HFFc6 (cell line): ENCODE data around the gene SLC22A1. TPM values are rescaled to one million over a fixed set of nuclear protein-coding genes. Genes with fewer than 3 reads are reported as not detected.

ENCODE experiments used
- DNase-seq: peaks from one replicate; pipeline ENCODE4 v3.0.0-alpha.2; 2018
- H3K27ac Mint-ChIP-seq: 2 replicates; pipeline ENCODE4 v1.8.0; 2020; ENCODE audit warnings: mild to moderate bottlenecking, mixed read lengths
- H3K27me3 Mint-ChIP-seq: 2 replicates; pipeline ENCODE4 v1.8.0; 2021; ENCODE audit warnings: mild to moderate bottlenecking, moderate library complexity, mixed read lengths; ENCODE audit not compliant: insufficient read depth
- H3K36me3 Mint-ChIP-seq: 2 replicates; pipeline ENCODE4 v1.8.0; 2021; ENCODE audit warnings: low read depth, mixed read lengths
- H3K4me1 Mint-ChIP-seq: 2 replicates; pipeline ENCODE4 v1.8.0; 2020; ENCODE audit warnings: low read depth, mixed read lengths
- H3K4me3 Mint-ChIP-seq: 2 replicates; pipeline ENCODE4 v1.8.0; 2020; ENCODE audit warnings: mild to moderate bottlenecking, moderate library complexity, mixed read lengths
- H3K9me3 Mint-ChIP-seq: 2 replicates; pipeline ENCODE4 v1.8.0; 2020; ENCODE audit warnings: mild to moderate bottlenecking, mixed read lengths
- CTCF ChIP-seq: fragments of 200-600 bp; sonication (generic); IDR thresholded peaks from 2 replicates; pipeline ENCODE4 v1.5.0; 2021; ENCODE audit warnings: antibody characterized with exemption, mild to moderate bottlenecking
- total RNA-seq, 6 experiments: library from RNA; stranded (reverse); fragmentation: NEBNext Ultra II Directional; extraction: Animal tissue kit (Norgen Biotek cat#: 25700); gene quantifications; 2 replicates in 1 of 6; 3 replicates in 5 of 6; pipeline ENCODE4 v1.2.3, GENCODE V29; 2021

SLC22A1 gene
- total RNA-seq, 6 experiments from 2014 or later = 0.12 to 0.33 (median 0.21) TPM; not detected in 2

DNA sequence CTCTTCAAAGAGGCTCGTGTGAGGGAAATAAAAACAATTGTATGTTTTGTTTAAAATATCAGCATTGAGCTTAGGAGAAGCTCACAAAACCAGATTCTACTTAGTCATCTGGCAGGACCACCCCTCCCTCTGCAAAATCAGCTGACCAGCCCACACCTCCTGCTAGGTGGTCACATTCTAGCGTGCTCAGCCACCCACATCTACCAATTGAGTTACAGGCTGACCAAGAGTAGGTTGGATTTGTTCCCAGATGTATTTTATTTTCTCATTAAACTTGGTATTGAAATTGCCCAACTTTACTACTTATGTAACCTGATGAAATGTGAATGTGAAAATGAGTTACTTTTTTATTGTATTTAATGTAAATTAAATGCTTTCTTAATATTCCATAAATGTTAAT, 80.8 kb downstream of the SLC22A1 start:
- H3K27ac Mint-ChIP-seq = no peak overlapping the region
- H3K36me3 Mint-ChIP-seq = no peaks in the 10 kb centered on the region
- no peak for TF ChIP-seq CTCF
- peaks cover 2% of the 10 kb centered on the region; the same call in 1 of the 2 replicates for H3K27me3 Mint-ChIP-seq
- DNase-seq = no peak
- no peak overlapping the region for H3K4me3 Mint-ChIP-seq
- no peaks in the 10 kb centered on the region for H3K4me1 Mint-ChIP-seq
- peaks cover 25% of the 10 kb centered on the region for H3K9me3 Mint-ChIP-seq

GRCh38 chr6:160203076-160203475, 81.5 kb downstream of the SLC22A1 start:
- Mint-ChIP-seq H3K4me3 (no peak overlapping the region), H3K36me3 (no peaks in the 10 kb centered on the region), H3K27me3 (peaks cover 2% of the 10 kb centered on the region; the same call in 1 of the 2 replicates), H3K9me3 (peaks cover 30% of the 10 kb centered on the region), H3K4me1 (no peaks in the 10 kb centered on the region), H3K27ac (no peak overlapping the region)
- no peak for DNase-seq
- no peak for TF ChIP-seq CTCF

GRCh38 chr6:160203522-160203921, 81.9 kb downstream of the SLC22A1 start:
- Mint-ChIP-seq H3K4me1 (no peaks in the 10 kb centered on the region), H3K4me3 (no peak overlapping the region), H3K27ac (no peak overlapping the region), H3K36me3 (no peaks in the 10 kb centered on the region), H3K27me3 (peaks cover 2% of the 10 kb centered on the region; the same call in 1 of the 2 replicates), H3K9me3 (peaks cover 33% of the 10 kb centered on the region)
- no peak for DNase-seq
- TF ChIP-seq CTCF = no peak

DNA sequence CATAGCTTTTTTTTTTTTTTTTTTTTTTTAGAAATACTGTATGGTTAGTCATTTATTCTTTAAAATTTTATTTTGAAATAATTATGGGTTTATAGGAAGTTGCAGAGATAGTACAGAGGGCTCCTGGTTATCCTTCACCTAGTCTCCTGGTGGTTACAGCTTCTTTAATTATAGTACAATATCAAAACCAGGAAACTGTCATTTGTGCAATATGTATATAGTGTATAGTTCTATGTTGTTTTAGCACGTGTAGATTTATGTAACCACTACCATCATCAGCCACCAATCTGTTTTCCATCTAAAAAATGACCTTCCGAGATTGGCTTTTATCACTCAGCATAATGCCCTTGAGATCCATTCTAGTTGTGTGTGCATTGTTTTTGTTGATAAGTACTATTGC, 82.3 kb downstream of the SLC22A1 start:
- no peak for TF ChIP-seq CTCF
- H3K9me3 Mint-ChIP-seq = peaks cover 38% of the 10 kb centered on the region
- no peaks in the 10 kb centered on the region for H3K36me3 Mint-ChIP-seq
- H3K4me1 Mint-ChIP-seq = no peaks in the 10 kb centered on the region
- no peak overlapping the region for H3K27ac Mint-ChIP-seq
- H3K4me3 Mint-ChIP-seq = no peak overlapping the region
- peaks cover 2% of the 10 kb centered on the region; the same call in 1 of the 2 replicates for H3K27me3 Mint-ChIP-seq
- no peak for DNase-seq

- H3K4me3 Mint-ChIP-seq = no peak overlapping the region
- no peaks in the 10 kb centered on the region for H3K4me1 Mint-ChIP-seq
- no peak for TF ChIP-seq CTCF
- H3K27me3 Mint-ChIP-seq = peaks cover 2% of the 10 kb centered on the region; the same call in 1 of the 2 replicates
- no peak for DNase-seq
- H3K27ac Mint-ChIP-seq = no peak overlapping the region
- no peaks in the 10 kb centered on the region for H3K36me3 Mint-ChIP-seq
- peaks cover 38% of the 10 kb centered on the region for H3K9me3 Mint-ChIP-seq
Observed at GRCh38 chr6:160204710-160205109, 83.1 kb downstream of the SLC22A1 start.

GRCh38 chr6:160207618-160208017, 86.0 kb downstream of the SLC22A1 start:
- no peak for TF ChIP-seq CTCF
- H3K27me3 Mint-ChIP-seq = no peaks in the 10 kb centered on the region
- no peak for DNase-seq
- no peaks in the 10 kb centered on the region for H3K4me1 Mint-ChIP-seq
- peaks cover 52% of the 10 kb centered on the region for H3K9me3 Mint-ChIP-seq
- H3K27ac Mint-ChIP-seq = no peak overlapping the region
- no peaks in the 10 kb centered on the region for H3K36me3 Mint-ChIP-seq
- no peak overlapping the region for H3K4me3 Mint-ChIP-seq
